ENCODE results near the gene TMEM238L.

DNA sequence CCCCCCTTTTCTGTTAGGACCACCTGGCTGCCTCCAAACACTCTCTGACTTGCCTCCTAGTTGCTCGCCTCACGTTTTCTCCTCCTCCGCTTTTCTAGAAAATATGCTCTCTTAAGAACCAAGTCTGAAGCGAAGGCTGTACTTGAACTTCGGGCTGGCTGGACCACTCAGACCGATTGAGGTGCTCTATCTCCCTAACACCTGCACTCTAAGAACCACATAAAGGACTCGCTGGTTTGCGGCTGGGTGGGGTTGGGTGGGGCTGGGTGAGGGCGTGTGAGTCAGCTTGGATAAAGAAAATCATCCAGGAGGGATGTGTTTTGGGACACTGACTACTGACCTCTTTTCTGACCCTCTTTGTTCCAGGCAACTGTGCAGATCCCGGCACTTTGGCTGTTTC, 51.2 kb downstream of the TMEM238L start:
- TF ChIP-seq, protein P1, sequence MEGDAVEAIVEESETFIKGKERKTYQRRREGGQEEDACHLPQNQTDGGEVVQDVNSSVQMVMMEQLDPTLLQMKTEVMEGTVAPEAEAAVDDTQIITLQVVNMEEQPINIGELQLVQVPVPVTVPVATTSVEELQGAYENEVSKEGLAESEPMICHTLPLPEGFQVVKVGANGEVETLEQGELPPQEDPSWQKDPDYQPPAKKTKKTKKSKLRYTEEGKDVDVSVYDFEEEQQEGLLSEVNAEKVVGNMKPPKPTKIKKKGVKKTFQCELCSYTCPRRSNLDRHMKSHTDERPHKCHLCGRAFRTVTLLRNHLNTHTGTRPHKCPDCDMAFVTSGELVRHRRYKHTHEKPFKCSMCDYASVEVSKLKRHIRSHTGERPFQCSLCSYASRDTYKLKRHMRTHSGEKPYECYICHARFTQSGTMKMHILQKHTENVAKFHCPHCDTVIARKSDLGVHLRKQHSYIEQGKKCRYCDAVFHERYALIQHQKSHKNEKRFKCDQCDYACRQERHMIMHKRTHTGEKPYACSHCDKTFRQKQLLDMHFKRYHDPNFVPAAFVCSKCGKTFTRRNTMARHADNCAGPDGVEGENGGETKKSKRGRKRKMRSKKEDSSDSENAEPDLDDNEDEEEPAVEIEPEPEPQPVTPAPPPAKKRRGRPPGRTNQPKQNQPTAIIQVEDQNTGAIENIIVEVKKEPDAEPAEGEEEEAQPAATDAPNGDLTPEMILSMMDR (conservative IDR thresholded peaks at IDR 0.05; ENCODE audit: low read length): no peak
- TF ChIP-seq EZH2phosphoT487 (IDR thresholded peaks at IDR 0.05; ENCODE audit: borderline replicate concordance): no peak
